CD4-positive, alpha-beta memory T cell (primary cell): Measurements from ENCODE around the gene COMMD4. TPM values are rescaled to one million over a fixed set of nuclear protein-coding genes. Genes with fewer than 3 reads are reported as not detected.

Experiments used
- CTCF ChIA-PET: fragments of 350-600 bp; sonication (Branson Sonifier 250); formaldehyde crosslinking; loops from one replicate; lab custom pipeline; 2021; ENCODE audit warnings: inconsistent platforms; ENCODE audit not compliant: partially characterized antibody; lab: Charles Lee
- POLR2A ChIA-PET: fragments of 350-600 bp; sonication (Branson Sonifier 250); formaldehyde crosslinking; loops from one replicate; lab custom pipeline; 2021; ENCODE audit not compliant: partially characterized antibody; lab: Charles Lee
- DNase-seq, 5 donors: peaks; one replicate each; pipeline versions ENCODE4 v3.0.0 to v3.0.0-alpha.2; 2020 to 2022; ENCODE audit warnings: mixed read lengths in 1 of 5
- H3K27ac ChIP-seq: one replicate; pipeline ENCODE4 v1.7.0; 2013; ENCODE audit warnings: low read depth, low read length
- H3K27me3 ChIP-seq: 2 replicates; pipeline ENCODE4 v1.7.0; 2013; ENCODE audit warnings: mild to moderate bottlenecking, low read length, moderate library complexity; ENCODE audit not compliant: insufficient read depth
- H3K36me3 ChIP-seq: 2 replicates; pipeline ENCODE4 v1.7.0; 2013; ENCODE audit warnings: mild to moderate bottlenecking, low read length, moderate library complexity; ENCODE audit not compliant: insufficient read depth
- H3K4me1 ChIP-seq: 2 replicates; pipeline ENCODE4 v1.7.0; 2013; ENCODE audit warnings: mild to moderate bottlenecking, low read length, moderate library complexity; ENCODE audit not compliant: insufficient read depth
- H3K4me3 ChIP-seq, 2 donors: one replicate each; pipeline ENCODE4 v1.7.0; 2013; ENCODE audit warnings: low read length in 2 of 2, mild to moderate bottlenecking in 1 of 2
- H3K9me3 ChIP-seq, 2 donors: one replicate each; pipeline ENCODE4 v1.7.0; 2013; ENCODE audit warnings: low read length in 2 of 2, control low read depth in 1 of 2; ENCODE audit not compliant: control insufficient read depth in 1 of 2
- H3K27ac Mint-ChIP-seq, 7 donors: one replicate each; pipeline ENCODE4 v1.8.0; 2020 to 2021; ENCODE audit warnings: mixed read lengths in 7 of 7, mild to moderate bottlenecking in 6 of 7, inconsistent platforms in 3 of 7, moderate library complexity in 3 of 7
- H3K27me3 Mint-ChIP-seq, 2 donors: one replicate each; pipeline ENCODE4 v1.8.0; 2020 to 2021; ENCODE audit warnings: mixed read lengths in 2 of 2
- H3K36me3 Mint-ChIP-seq, 2 donors: one replicate each; pipeline ENCODE4 v1.8.0; 2020 to 2021; ENCODE audit warnings: mixed read lengths in 2 of 2, inconsistent platforms in 1 of 2, mild to moderate bottlenecking in 1 of 2
- H3K4me1 Mint-ChIP-seq, 4 donors: one replicate each; pipeline ENCODE4 v1.8.0; 2020 to 2021; ENCODE audit warnings: mixed read lengths in 4 of 4, mild to moderate bottlenecking in 1 of 4
- H3K4me3 Mint-ChIP-seq, 8 donors: one replicate each; pipeline ENCODE4 v1.8.0; 2020 to 2021; ENCODE audit warnings: mixed read lengths in 8 of 8, mild to moderate bottlenecking in 7 of 8, moderate library complexity in 6 of 8, inconsistent platforms in 3 of 8
- H3K9me3 Mint-ChIP-seq, 8 donors: one replicate each; pipeline ENCODE4 v1.8.0; 2020 to 2021; ENCODE audit warnings: mixed read lengths in 8 of 8, mild to moderate bottlenecking in 5 of 8, inconsistent platforms in 3 of 8, moderate library complexity in 1 of 8
- intact Hi-C: fragments of 100-400 bp; cut with micrococcal nuclease; formaldehyde crosslinking; loops from one replicate; pipeline ENCODE4 v1.15.1; 2023
- polyA plus RNA-seq, 2 donors: library from polyadenylated mRNA; unstranded; fragments of 300-500 nt; fragmentation: Illumina TruSeq; gene quantifications; one replicate each; pipeline ENCODE4 v1.2.3, GENCODE V29; 2021
- total RNA-seq, 2 experiments: library from RNA; stranded (reverse); gene quantifications; one replicate each; pipeline ENCODE4 v1.2.3, GENCODE V29; 2021

Gene COMMD4
- total and polyA plus RNA-seq, 4 experiments from 2014 or later, result 33.9 to 45.6 (median 38.7) TPM

DNA sequence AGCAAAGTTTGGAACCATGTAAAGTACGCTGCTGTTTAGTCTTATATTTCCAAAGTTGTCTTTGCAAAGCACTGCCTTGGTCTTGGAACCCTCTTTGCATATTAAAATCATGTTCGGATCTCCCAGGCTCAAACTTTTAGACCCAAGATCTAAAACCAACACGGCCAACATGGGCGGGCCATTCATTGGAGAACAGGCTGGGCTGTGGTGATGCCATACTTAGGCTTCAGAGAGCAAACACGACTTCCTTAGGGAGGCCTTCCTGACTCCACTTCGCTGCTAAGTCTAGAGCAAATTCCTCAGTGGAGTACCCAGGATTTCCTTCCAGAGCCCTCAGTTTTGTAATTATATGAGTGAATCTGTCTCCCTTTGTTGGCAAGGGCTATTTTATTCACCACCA lies 29.0 kb downstream of the COMMD4 start:
- CTCF ChIA-PET, result no interaction called here
- H3K27me3 ChIP-seq, result no peaks in the 10 kb centered on the region
- H3K4me3 Mint-ChIP-seq, result no peak overlapping the region
- H3K27ac Mint-ChIP-seq, result peak overlapping the region in 2 of 7 donors; percentile 30 to 32
- no peaks in the 10 kb centered on the region for H3K9me3 Mint-ChIP-seq
- peaks cover 25% of the 10 kb centered on the region for H3K4me1 ChIP-seq
- intact Hi-C loops, result loop anchor here (10.0 kb wide), 1 partner anchor 340 kb away; the partner anchor contains the start of gene PPCDC
- H3K9me3 ChIP-seq, result no peaks in the 10 kb centered on the region
- POLR2A ChIA-PET, result no interaction called here
- H3K4me1 Mint-ChIP-seq, result peaks cover 7 to 35% (median 23%) of the 10 kb centered on the region in 4 donors
- H3K36me3 ChIP-seq, result peaks cover 60% of the 10 kb centered on the region
- H3K36me3 Mint-ChIP-seq, result peaks cover 19 to 49% of the 10 kb centered on the region in 2 donors
- no peaks in the 10 kb centered on the region for H3K27me3 Mint-ChIP-seq
- H3K4me3 ChIP-seq, result no peak overlapping the region
- no peak overlapping the region for H3K27ac ChIP-seq
- DNase-seq, result no peak

DNA sequence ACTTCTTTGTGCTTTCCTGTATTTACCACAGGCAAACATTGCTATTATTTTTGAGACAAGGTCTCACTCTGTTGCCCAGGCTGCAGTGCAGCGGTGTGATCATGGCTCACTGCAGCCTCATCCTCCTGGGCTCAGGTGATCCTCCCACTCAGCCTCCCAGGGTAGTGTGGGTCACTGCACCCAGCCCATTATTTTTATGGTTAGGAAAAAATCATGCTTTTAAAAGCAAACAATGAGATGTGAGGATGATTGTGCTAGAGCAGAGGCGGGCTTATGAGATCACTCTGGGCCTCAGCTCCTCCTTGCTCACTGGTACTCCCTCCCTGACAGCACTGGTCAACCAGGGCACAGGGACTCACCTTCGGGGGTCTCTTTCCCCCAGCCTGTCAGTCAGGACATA lies 30.3 kb downstream of the COMMD4 start:
- intact Hi-C loops, result loop anchor here (10.0 kb wide), 1 partner anchor 341 kb away; the partner anchor contains the start of gene PPCDC
- Mint-ChIP-seq H3K9me3 (no peaks in the 10 kb centered on the region), H3K36me3 (peaks cover 18 to 50% of the 10 kb centered on the region in 2 donors), H3K4me3 (no peak overlapping the region), H3K27ac (peak overlapping the region in 3 of 7 donors; percentile 42 to 97 (median 48)), H3K4me1 (peaks cover 7 to 37% (median 24%) of the 10 kb centered on the region in 4 donors), H3K27me3 (no peaks in the 10 kb centered on the region)
- Histone ChIP-seq H3K9me3 (no peaks in the 10 kb centered on the region), H3K4me3 (no peak overlapping the region), H3K36me3 (peaks cover 62% of the 10 kb centered on the region), H3K27me3 (no peaks in the 10 kb centered on the region), H3K27ac (no peak overlapping the region), H3K4me1 (peaks cover 25% of the 10 kb centered on the region)
- CTCF ChIA-PET, result interaction anchor here (1.2 to 3.7 kb wide), 5 partner anchors 80 to 316 kb away, joined by 4 to 69 read pairs (median 23); partner anchors contain the start of genes IMP3, SIN3A and SNX33
- no peak for DNase-seq
- POLR2A ChIA-PET, result interaction anchor here (3.4 to 4.8 kb wide), 4 partner anchors 16 to 275 kb away, joined by 61 to 222 read pairs (median 129); partner anchors contain the start of genes IMP3, NEIL1, SIN3A and SNUPN

- DNase-seq, result no peak
- ChIA-PET CTCF (interaction anchor here (1.0 to 3.7 kb wide), 22 partner anchors 8 to 435 kb away, joined by 3 to 69 read pairs (median 7); partner anchors contain the start of genes COMMD4, IMP3, SIN3A and SNUPN), POLR2A (interaction anchor here (1.0 to 4.8 kb wide), 10 partner anchors 11 to 357 kb away, joined by 3 to 222 read pairs (median 18); partner anchors contain the start of genes COMMD4, IMP3, NEIL1 and PPCDC)
- no peaks in the 10 kb centered on the region for H3K9me3 Mint-ChIP-seq
- peaks cover 17 to 56% of the 10 kb centered on the region in 2 donors for H3K36me3 Mint-ChIP-seq
- Histone ChIP-seq H3K27ac (peak overlapping the region; percentile 93), H3K4me3 (no peak overlapping the region), H3K9me3 (no peaks in the 10 kb centered on the region), H3K36me3 (peaks cover 64% of the 10 kb centered on the region), H3K4me1 (peaks cover 25% of the 10 kb centered on the region), H3K27me3 (no peaks in the 10 kb centered on the region)
- H3K4me3 Mint-ChIP-seq, result peak overlapping the region; percentile 89 to 95 (median 92)
- no peaks in the 10 kb centered on the region for H3K27me3 Mint-ChIP-seq
- peak overlapping the region in 6 of 7 donors; percentile 89 to 97 (median 96) for H3K27ac Mint-ChIP-seq
- intact Hi-C loops, result loop anchor here (1.0 to 10.0 kb wide), 2 partner anchors 17 to 342 kb away; partner anchors contain the start of gene PPCDC
- peaks cover 7 to 37% (median 24%) of the 10 kb centered on the region in 4 donors for H3K4me1 Mint-ChIP-seq
These were observed 31.1 kb downstream of the COMMD4 start for GRCh38 chr15:75367006-75367405.

- H3K9me3 ChIP-seq, result no peaks in the 10 kb centered on the region
- no peak for DNase-seq
- CTCF ChIA-PET, result interaction anchor here (0.6 to 3.7 kb wide), 38 partner anchors 8 to 899 kb away, joined by 3 to 69 read pairs (median 6); partner anchors contain the start of genes COMMD4, IMP3, PTPN9 and SIN3A
- H3K36me3 ChIP-seq, result peaks cover 60% of the 10 kb centered on the region
- H3K4me1 ChIP-seq, result peaks cover 25% of the 10 kb centered on the region
- no peaks in the 10 kb centered on the region for H3K27me3 Mint-ChIP-seq
- peaks cover 7 to 37% (median 24%) of the 10 kb centered on the region in 4 donors for H3K4me1 Mint-ChIP-seq
- intact Hi-C loops, result loop anchor here (1.0 to 10.0 kb wide), 2 partner anchors 17 to 343 kb away; partner anchors contain the start of gene PPCDC
- peak overlapping the region; percentile 86 to 95 for H3K4me3 ChIP-seq
- H3K36me3 Mint-ChIP-seq, result peaks cover 17 to 56% of the 10 kb centered on the region in 2 donors
- H3K27ac ChIP-seq, result peak overlapping the region; percentile 93
- H3K9me3 Mint-ChIP-seq, result no peaks in the 10 kb centered on the region
- peak overlapping the region; percentile 89 to 95 (median 92) for H3K4me3 Mint-ChIP-seq
- H3K27me3 ChIP-seq, result no peaks in the 10 kb centered on the region
- POLR2A ChIA-PET, result interaction anchor here (0.6 to 4.8 kb wide), 38 partner anchors 10 to 907 kb away, joined by 3 to 222 read pairs (median 6); partner anchors contain the start of genes C15orf39, CLK3, COMMD4 and FBXO22
- peak overlapping the region; percentile 89 to 97 (median 96) for H3K27ac Mint-ChIP-seq
These were observed 31.6 kb downstream of the COMMD4 start for GRCh38 chr15:75367406-75367912.

- Mint-ChIP-seq H3K27ac (peak within 1 kb of the TSS; percentile 95 to 97 (median 96)), H3K4me3 (peak within 1 kb of the TSS; percentile 89 to 95 (median 92)), H3K36me3 (peaks cover 21 to 58% of the 10 kb centered on the region in 2 donors), H3K9me3 (no peaks in the 10 kb centered on the region), H3K4me1 (peaks cover 7 to 37% (median 24%) of the 10 kb centered on the region in 4 donors), H3K27me3 (no peaks in the 10 kb centered on the region)
- intact Hi-C loops, result loop anchor here (1.0 to 10.0 kb wide), 6 partner anchors 18 to 343 kb away; partner anchors contain the start of genes IMP3, PPCDC, SIN3A and SNUPN
- Histone ChIP-seq H3K27me3 (no peaks in the 10 kb centered on the region), H3K4me3 (peak within 1 kb of the TSS; percentile 86 to 95), H3K27ac (peak within 1 kb of the TSS; percentile 93), H3K4me1 (peaks cover 25% of the 10 kb centered on the region), H3K36me3 (peaks cover 58% of the 10 kb centered on the region), H3K9me3 (no peaks in the 10 kb centered on the region)
- ChIA-PET CTCF (interaction anchor here (0.5 to 3.7 kb wide), 43 partner anchors 9 to 900 kb away, joined by 3 to 69 read pairs (median 5); partner anchors contain the start of genes COMMD4, IMP3, NEIL1 and PTPN9), POLR2A (interaction anchor here (0.6 to 4.8 kb wide), 50 partner anchors 10 to 907 kb away, joined by 3 to 222 read pairs (median 4); partner anchors contain the start of genes C15orf39, CLK3, COMMD4 and FBXO22)
- DNase-seq, result peak; percentile 86 to 92 (median 87)
These were observed 32.2 kb downstream of the COMMD4 start, which contains the start of gene MAN2C1 for GRCh38 chr15:75367913-75368688. TSS of gene MAN2C1 (minus strand) at chr15:75368607. CDS start at chr15:75368583, 24 bp downstream.

DNA sequence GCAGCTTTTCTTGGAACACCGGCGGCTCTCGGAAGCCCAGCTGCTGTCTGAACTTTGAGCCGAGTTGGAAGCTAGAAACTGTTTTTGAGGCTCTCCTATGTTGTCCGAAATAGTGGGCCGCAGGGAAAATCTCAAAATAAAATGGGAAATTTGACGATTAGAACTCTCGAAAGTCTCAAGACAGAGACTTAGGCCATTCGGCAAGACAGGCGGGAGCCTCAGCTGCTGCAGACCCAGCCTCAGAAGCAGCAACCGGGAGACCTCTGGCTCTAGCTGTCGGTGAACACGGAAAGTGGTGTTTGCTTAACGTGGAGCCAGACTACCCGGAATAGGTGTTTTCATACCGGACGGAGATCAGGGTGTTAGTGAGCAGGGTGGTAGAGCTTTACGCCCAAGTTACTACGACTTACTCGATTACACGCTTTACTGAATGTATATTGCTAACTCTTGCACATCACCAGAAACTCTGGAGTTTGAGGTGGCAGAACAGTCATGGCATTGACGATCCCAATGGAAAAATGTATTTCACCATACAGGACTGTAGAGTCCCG lies 32.9 kb downstream of the COMMD4 start:
- no peaks in the 10 kb centered on the region for H3K9me3 ChIP-seq
- Mint-ChIP-seq H3K27me3 (no peaks in the 10 kb centered on the region), H3K27ac (peak overlapping the region; percentile 95 to 97 (median 96)), H3K36me3 (peaks cover 26 to 60% of the 10 kb centered on the region in 2 donors), H3K4me1 (peaks cover 7 to 37% (median 24%) of the 10 kb centered on the region in 4 donors), H3K4me3 (peak overlapping the region; percentile 89 to 95 (median 92)), H3K9me3 (no peaks in the 10 kb centered on the region)
- H3K36me3 ChIP-seq, result peaks cover 56% of the 10 kb centered on the region
- H3K27me3 ChIP-seq, result no peaks in the 10 kb centered on the region
- H3K27ac ChIP-seq, result peak overlapping the region; percentile 93
- peak overlapping the region; percentile 86 to 95 for H3K4me3 ChIP-seq
- intact Hi-C loops, result loop anchor here (1.0 to 10.0 kb wide), 5 partner anchors 83 to 344 kb away; partner anchors contain the start of genes IMP3, PPCDC, SIN3A and SNUPN
- DNase-seq, result peak in 1 of 5 donors; percentile 32
- POLR2A ChIA-PET, result interaction anchor here (0.6 to 4.8 kb wide), 39 partner anchors 9 to 908 kb away, joined by 3 to 222 read pairs (median 5); partner anchors contain the start of genes C15orf39, CLK3, COMMD4 and FBXO22
- CTCF ChIA-PET, result interaction anchor here (0.7 to 3.7 kb wide), 25 partner anchors 11 to 433 kb away, joined by 3 to 69 read pairs (median 7); partner anchors contain the start of genes COMMD4, IMP3, SIN3A and SNUPN
- H3K4me1 ChIP-seq, result peaks cover 25% of the 10 kb centered on the region
